CD14-positive monocyte (primary cell): ENCODE measurements around the gene ROBO2. TPM values are rescaled to one million over a fixed set of nuclear protein-coding genes. Genes with fewer than 3 reads are reported as not detected.

Experiments used
- DNase-seq, 3 donors: peaks; one replicate each; pipeline ENCODE4 v3.0.0-alpha.2; 2011 to 2022
- H2AFZ ChIP-seq: 2 replicates; pipeline ENCODE4 v1.6.0; 2012; ENCODE audit warnings: mild to moderate bottlenecking, low read depth, low read length, inconsistent platforms; ENCODE audit not compliant: insufficient read depth, poor library complexity, severe bottlenecking
- H3K27ac ChIP-seq, 2 donors: 1 replicate in 1 of 2; 2 replicates in 1 of 2; pipeline ENCODE4 v1.5.1; 2012 to 2013; ENCODE audit warnings: low read length in 2 of 2, control low read depth in 1 of 2, inconsistent platforms in 1 of 2, low read depth in 1 of 2, mild to moderate bottlenecking in 1 of 2
- H3K27me3 ChIP-seq, 2 donors: one replicate each; pipeline versions ENCODE4 v1.6.0 to v1.6.1; 2011 to 2013; ENCODE audit warnings: low read length in 2 of 2; ENCODE audit not compliant: control insufficient read depth in 2 of 2, insufficient read depth in 2 of 2
- H3K36me3 ChIP-seq, 2 donors: replicated peaks in 1 of 2; 1 replicate in 1 of 2; 2 replicates in 1 of 2; pipeline versions ENCODE4 v1.5.1 to v1.6.1; 2012 to 2013; ENCODE audit warnings: low read length in 2 of 2, control low read depth in 1 of 2, inconsistent platforms in 1 of 2, mild to moderate bottlenecking in 1 of 2; ENCODE audit not compliant: insufficient read depth in 2 of 2, control insufficient read depth in 1 of 2
- H3K4me1 ChIP-seq, 2 donors: 1 replicate in 1 of 2; 2 replicates in 1 of 2; pipeline versions ENCODE4 v1.5.1 to v1.6.1; 2012 to 2013; ENCODE audit warnings: low read length in 2 of 2, control low read depth in 1 of 2, inconsistent platforms in 1 of 2, mild to moderate bottlenecking in 1 of 2, moderate library complexity in 1 of 2; ENCODE audit not compliant: insufficient read depth in 2 of 2, control insufficient read depth in 1 of 2
- H3K4me2 ChIP-seq: replicated peaks from 2 replicates; pipeline ENCODE3; 2012; ENCODE audit warnings: low read length, moderate library complexity, mild to moderate bottlenecking; ENCODE audit not compliant: poor library complexity, severe bottlenecking; ENCODE audit errors: extremely low read depth
- H3K4me3 ChIP-seq, 3 experiments: fragments of 200-600 bp in 1 of 3; sonication (generic) in 1 of 3; replicated peaks in 1 of 3; 1 replicate in 2 of 3; 2 replicates in 1 of 3; pipeline ENCODE4 v1.5.1; 2011 to 2013; ENCODE audit warnings: low read length in 3 of 3, mild to moderate bottlenecking in 3 of 3, control low read depth in 2 of 3, low read depth in 2 of 3, inconsistent platforms in 1 of 3, moderate library complexity in 1 of 3
- H3K79me2 ChIP-seq: 2 replicates; pipeline ENCODE4 v1.6.0; 2012; ENCODE audit warnings: mild to moderate bottlenecking, control low read depth, inconsistent platforms, low read length, moderate library complexity; ENCODE audit not compliant: insufficient read depth
- H3K9ac ChIP-seq: 2 replicates; pipeline ENCODE4 v1.6.0; 2017; ENCODE audit warnings: low read length, mild to moderate bottlenecking; ENCODE audit not compliant: insufficient read depth, poor library complexity, severe bottlenecking
- H3K9me3 ChIP-seq, 2 donors: replicated peaks in 1 of 2; 1 replicate in 1 of 2; 2 replicates in 1 of 2; pipeline versions ENCODE4 v1.5.1 to v1.6.1; 2012 to 2013; ENCODE audit warnings: low read length in 2 of 2, control low read depth in 1 of 2; ENCODE audit not compliant: control insufficient read depth in 1 of 2, insufficient read depth in 1 of 2
- H4K20me1 ChIP-seq: 2 replicates; pipeline ENCODE4 v1.6.0; 2012; ENCODE audit warnings: mild to moderate bottlenecking, low read length, control low read depth, moderate library complexity; ENCODE audit not compliant: insufficient read depth
- H3K27ac Mint-ChIP-seq, 7 donors: one replicate each; pipeline ENCODE4 v1.8.0; 2020; ENCODE audit warnings: mild to moderate bottlenecking in 7 of 7, mixed read lengths in 7 of 7, moderate library complexity in 6 of 7, inconsistent platforms in 2 of 7
- H3K27me3 Mint-ChIP-seq, 3 donors: one replicate each; pipeline ENCODE4 v1.8.0; 2021 to 2022; ENCODE audit warnings: low read depth in 3 of 3, mild to moderate bottlenecking in 3 of 3, mixed read lengths in 3 of 3, moderate library complexity in 3 of 3, inconsistent platforms in 1 of 3
- H3K36me3 Mint-ChIP-seq, 2 donors: one replicate each; pipeline ENCODE4 v1.8.0; 2020; ENCODE audit warnings: mixed read lengths in 2 of 2, inconsistent platforms in 1 of 2, mild to moderate bottlenecking in 1 of 2
- H3K4me1 Mint-ChIP-seq: one replicate; pipeline ENCODE4 v1.8.0; 2020; ENCODE audit warnings: mild to moderate bottlenecking, mixed read lengths
- H3K4me3 Mint-ChIP-seq, 2 donors: one replicate each; pipeline ENCODE4 v1.8.0; 2020; ENCODE audit warnings: mild to moderate bottlenecking in 2 of 2, mixed read lengths in 2 of 2, moderate library complexity in 1 of 2
- H3K9me3 Mint-ChIP-seq, 7 donors: one replicate each; pipeline ENCODE4 v1.8.0; 2020 to 2022; ENCODE audit warnings: mixed read lengths in 7 of 7, mild to moderate bottlenecking in 6 of 7, moderate library complexity in 6 of 7, inconsistent platforms in 2 of 7
- CTCF ChIP-seq: fragments of 200-600 bp; IDR thresholded peaks from one replicate; pipeline ENCODE4 v1.8.0; 2022; ENCODE audit warnings: antibody characterized with exemption, mild to moderate bottlenecking
- WGBS: methylation state at CpG from one replicate; pipeline ENCODE4 v1.1.5; 2013; ENCODE audit warnings: missing lambda C conversion rate; ENCODE audit not compliant: insufficient coverage; 5-methylcytosine and 5-hydroxymethylcytosine counted together
- intact Hi-C, 2 donors: fragments of 100-400 bp; cut with micrococcal nuclease; formaldehyde crosslinking; loops; one replicate each; pipeline versions ENCODE4 v1.15.0 to v1.15.1; 2023
- polyA minus RNA-seq: library from RNA; depleted of rRNA, polyadenylated mRNA; stranded (reverse); fragments of >200 nt; gene quantifications from 2 replicates; pipeline ENCODE4 v1.2.3, GENCODE V29; 2012
- polyA plus RNA-seq, 3 donors: library from polyadenylated mRNA; depleted of rRNA in 1 of 3; unstranded in 2 of 3; stranded (reverse) in 1 of 3; fragments of 300-500 nt in 2 of 3; fragments of >200 nt in 1 of 3; fragmentation: Illumina TruSeq in 2 of 3; gene quantifications; 1 replicate in 2 of 3; 2 replicates in 1 of 3; pipeline ENCODE4 v1.2.3, GENCODE V29; 2012 to 2021
- total RNA-seq, 12 experiments: library from RNA in 1 of 12; stranded (reverse) in 1 of 12; fragments of 120-200 nt in 1 of 12; gene quantifications; one replicate each; pipeline ENCODE4 v1.2.4 and lab custom pipeline; 2013 to 2026; ENCODE audit warnings: mixed read lengths in 6 of 12, inconsistent platforms in 1 of 12

ROBO2 gene
- total RNA-seq (2013), result 0.06 TPM
- polyA plus RNA-seq (not detected), polyA minus RNA-seq (not detected in 2 replicates), total RNA-seq (lab: John Stamatoyannopoulos, UW) (0 to 4.4 (median 0.08) reads per million in 11 experiments)

- no peak within 1 kb of the TSS for H3K9ac ChIP-seq
Measured at GRCh38 chr3:77039606-77040171, at the start of gene ROBO2. Gene ROBO2 (plus strand): TSS chr3:77040099. CDS start chr3:77040786, 687 bp downstream.

GRCh38 chr3:76990606-76991005, 49.3 kb upstream of the ROBO2 start:
- no peaks in the 10 kb centered on the region for H3K36me3 ChIP-seq
- Mint-ChIP-seq H3K27me3 (peaks cover 0 to 1% (median 0%) of the 10 kb centered on the region in 3 donors), H3K9me3 (no peaks in the 10 kb centered on the region), H3K4me1 (no peaks in the 10 kb centered on the region), H3K36me3 (no peaks in the 10 kb centered on the region), H3K27ac (no peak overlapping the region), H3K4me3 (no peak overlapping the region)
- no peak overlapping the region for H3K9ac ChIP-seq
- intact Hi-C loops, result no loop called here
- 92% methylated on average over 2 of the region's 5 CpGs for WGBS
- H3K4me1 ChIP-seq, result no peaks in the 10 kb centered on the region
- no peaks in the 10 kb centered on the region for H3K9me3 ChIP-seq
- H2AFZ ChIP-seq, result no peak overlapping the region
- no peak overlapping the region for H3K27ac ChIP-seq
- H3K4me2 ChIP-seq, result no peak overlapping the region
- no peak overlapping the region for H3K4me3 ChIP-seq
- TF ChIP-seq CTCF, result no peak
- H4K20me1 ChIP-seq, result no peaks in the 10 kb centered on the region
- no peaks in the 10 kb centered on the region for H3K27me3 ChIP-seq
- no peaks in the 10 kb centered on the region for H3K79me2 ChIP-seq
- no peak for DNase-seq

More at GRCh38 chr3:77039606-77040171, at the start of gene ROBO2:
- Mint-ChIP-seq H3K4me1 (no peaks in the 10 kb centered on the region), H3K27me3 (peaks cover 40 to 52% (median 43%) of the 10 kb centered on the region in 3 donors), H3K9me3 (peaks cover 0 to 6% (median 3%) of the 10 kb centered on the region in 7 donors), H3K4me3 (peak within 1 kb of the TSS in 1 of 2 donors; percentile 64), H3K27ac (no peak within 1 kb of the TSS), H3K36me3 (no peaks in the 10 kb centered on the region)
- intact Hi-C loops, result no loop called here
- Histone ChIP-seq H3K27ac (no peak within 1 kb of the TSS), H3K4me2 (no peak within 1 kb of the TSS), H3K79me2 (no peaks in the 10 kb centered on the region), H3K4me3 (no peak within 1 kb of the TSS), H3K27me3 (peaks cover 39 to 51% of the 10 kb centered on the region in 2 donors), H3K36me3 (no peaks in the 10 kb centered on the region), H4K20me1 (no peaks in the 10 kb centered on the region), H2AFZ (no peak within 1 kb of the TSS), H3K4me1 (no peaks in the 10 kb centered on the region), H3K9me3 (peaks cover 0 to 9% of the 10 kb centered on the region in 2 donors)
- no peak for TF ChIP-seq CTCF
- no peak for DNase-seq
- WGBS, result under 1% methylated on average over 37 of the region's 54 CpGs
